Nephron (organoid): ENCODE measurements around the gene TAS2R60.

Experiments used
- H3K27ac Mint-ChIP-seq, 3 experiments: 2 replicates each; pipeline ENCODE4 v1.8.0; 2020; ENCODE audit warnings: mixed read lengths in 3 of 3, mild to moderate bottlenecking in 2 of 3, moderate library complexity in 1 of 3
- H3K27me3 Mint-ChIP-seq: 2 replicates; pipeline ENCODE4 v1.8.0; 2021; ENCODE audit warnings: low read depth, mild to moderate bottlenecking, moderate library complexity, mixed read lengths
- H3K36me3 Mint-ChIP-seq: 2 replicates; pipeline ENCODE4 v1.8.0; 2020; ENCODE audit warnings: low read depth, mixed read lengths
- H3K4me1 Mint-ChIP-seq: 2 replicates; pipeline ENCODE4 v1.8.0; 2020; ENCODE audit warnings: mixed read lengths
- H3K4me3 Mint-ChIP-seq, 3 experiments: 2 replicates each; pipeline ENCODE4 v1.8.0; 2020; ENCODE audit warnings: mild to moderate bottlenecking in 3 of 3, mixed read lengths in 3 of 3, moderate library complexity in 2 of 3
- H3K9me3 Mint-ChIP-seq: 2 replicates; pipeline ENCODE4 v1.8.0; 2020; ENCODE audit warnings: mixed read lengths
- CTCF ChIP-seq, 3 experiments: fragments of 200-600 bp; sonication (generic); IDR thresholded peaks; one replicate each; pipeline ENCODE4 v1.5.0; 2021; ENCODE audit warnings: antibody characterized with exemption in 3 of 3; ENCODE audit not compliant: unreplicated experiment in 3 of 3

Gene TAS2R60

GRCh38 chr7:143492043-143492471 lies 48.8 kb downstream of the TAS2R60 start:
- no peak overlapping the region for H3K27ac Mint-ChIP-seq
- no peaks in the 10 kb centered on the region for H3K36me3 Mint-ChIP-seq
- no peak overlapping the region for H3K4me3 Mint-ChIP-seq
- H3K4me1 Mint-ChIP-seq: no peaks in the 10 kb centered on the region
- H3K9me3 Mint-ChIP-seq: no peaks in the 10 kb centered on the region
- TF ChIP-seq CTCF (IDR thresholded peaks at IDR 0.05; ENCODE audit: unreplicated experiment in 3 of 3): no peak
- H3K27me3 Mint-ChIP-seq: peaks cover 4% of the 10 kb centered on the region

DNA sequence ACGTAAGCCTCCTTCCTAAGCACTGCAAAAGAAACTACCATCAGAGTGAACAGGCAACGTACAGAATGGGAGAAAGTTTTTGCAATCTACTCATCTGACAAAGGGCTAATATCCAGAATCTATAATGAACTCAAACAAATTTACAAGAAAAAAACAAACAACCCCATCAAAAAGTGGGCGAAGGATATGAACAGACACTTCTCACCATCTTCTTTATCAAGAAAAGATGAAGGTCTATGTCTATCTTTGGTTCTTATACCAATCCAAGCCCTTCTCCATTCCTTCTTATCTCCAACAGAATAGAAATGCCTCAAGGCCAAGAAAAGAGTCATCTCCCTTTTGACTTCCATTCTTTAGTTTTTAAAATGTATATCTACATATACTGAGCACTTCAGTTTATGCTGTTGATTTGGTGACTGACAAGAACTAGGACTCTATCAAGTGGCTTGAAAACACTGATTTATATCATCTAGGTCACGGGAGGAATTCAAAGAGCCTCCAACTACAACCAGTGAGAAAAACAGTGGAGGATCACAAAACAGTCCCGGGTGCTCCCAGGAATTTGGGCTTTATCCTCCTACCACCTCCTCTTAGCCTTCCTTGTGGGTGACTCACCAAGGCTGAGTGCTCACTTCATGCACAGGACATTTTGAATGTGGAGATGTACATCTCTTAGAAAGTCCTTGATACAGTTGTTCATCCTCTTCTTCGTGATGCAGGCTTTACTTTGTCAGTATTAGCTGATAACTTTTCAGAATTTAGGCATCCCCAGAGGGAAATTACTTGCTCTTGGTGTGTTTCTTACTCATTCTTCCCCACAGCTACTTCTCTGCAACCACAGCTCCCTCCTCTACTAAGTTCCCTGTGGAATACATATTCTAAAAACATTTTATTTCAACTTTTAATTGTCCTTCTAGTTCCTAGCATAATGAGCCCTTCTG lies 49.8 kb downstream of the TAS2R60 start:
- Mint-ChIP-seq H3K4me1 (no peaks in the 10 kb centered on the region), H3K27me3 (peaks cover 4% of the 10 kb centered on the region), H3K36me3 (no peaks in the 10 kb centered on the region), H3K4me3 (no peak overlapping the region), H3K27ac (no peak overlapping the region), H3K9me3 (no peaks in the 10 kb centered on the region)
- TF ChIP-seq CTCF (IDR thresholded peaks at IDR 0.05; ENCODE audit: unreplicated experiment in 3 of 3): no peak

- H3K27ac Mint-ChIP-seq: no peak overlapping the region
- H3K4me3 Mint-ChIP-seq: no peak overlapping the region
- no peak for TF ChIP-seq CTCF (IDR thresholded peaks at IDR 0.05; ENCODE audit: unreplicated experiment in 3 of 3)
- H3K9me3 Mint-ChIP-seq: no peaks in the 10 kb centered on the region
- H3K4me1 Mint-ChIP-seq: no peaks in the 10 kb centered on the region
- no peaks in the 10 kb centered on the region for H3K36me3 Mint-ChIP-seq
- H3K27me3 Mint-ChIP-seq: peaks cover 4% of the 10 kb centered on the region
These were observed 50.5 kb downstream of the TAS2R60 start for GRCh38 chr7:143493751-143494150.
